HepG2 (cell line): ENCODE measurements around the gene NIP7. TPM values are rescaled to one million over a fixed set of nuclear protein-coding genes. Genes with fewer than 3 reads are reported as not detected.

Experiments used
- CREB1 ChIP-seq, 2 experiments: fragments of 450-650 bp in 1 of 2; IDR thresholded peaks; 2 replicates each; pipeline ENCODE4 v1.6.1; 2016 to 2017; ENCODE audit warnings: control low read depth in 1 of 2, mild to moderate bottlenecking in 1 of 2, missing compliant biosample characterization in 1 of 2, missing genetic modification characterization in 1 of 2
- ETS1 ChIP-seq: sonication (generic); formaldehyde crosslinking; IDR thresholded peaks from 2 replicates; pipeline ENCODE4 v1.4.0; 2020; ENCODE audit warnings: missing genetic modification reagents
- GRHL1 ChIP-seq: sonication (generic); formaldehyde crosslinking; conservative IDR thresholded peaks from 2 replicates; pipeline ENCODE4 v1.8.0; 2022; ENCODE audit warnings: missing genetic modification reagents
- GTF3A ChIP-seq: sonication (generic); formaldehyde crosslinking; conservative IDR thresholded peaks from 2 replicates; pipeline ENCODE4 v1.4.0; 2020; ENCODE audit warnings: mild to moderate bottlenecking, missing genetic modification reagents
- HMG20A ChIP-seq: IDR thresholded peaks from 2 replicates; pipeline ENCODE4 v1.6.1; 2016; ENCODE audit warnings: borderline replicate concordance
- IRF1 ChIP-seq: sonication (generic); formaldehyde crosslinking; IDR thresholded peaks from 2 replicates; pipeline ENCODE4 v1.4.0; 2020; ENCODE audit warnings: low read depth, mild to moderate bottlenecking, missing genetic modification reagents
- IRF2 ChIP-seq: IDR thresholded peaks from 2 replicates; pipeline ENCODE4 v1.6.1; 2018; ENCODE audit warnings: missing genetic modification reagents, missing compliant biosample characterization
- LCORL ChIP-seq, 2 experiments: fragments of 450-650 bp in 1 of 2; sonication (generic) in 1 of 2; formaldehyde crosslinking in 1 of 2; IDR thresholded peaks; 2 replicates each; pipeline versions ENCODE4 v1.5.0 to v1.6.1; 2017 to 2020; ENCODE audit warnings: antibody characterized with exemption in 1 of 2, missing genetic modification reagents in 1 of 2
- MAZ ChIP-seq, 2 experiments: sonication (generic) in 1 of 2; formaldehyde crosslinking in 1 of 2; IDR thresholded peaks; 2 replicates each; pipeline versions ENCODE4 v1.5.0 to v1.6.1; 2012 to 2020; ENCODE audit warnings: low read depth in 2 of 2, mild to moderate bottlenecking in 2 of 2, borderline replicate concordance in 1 of 2, improper control_type of control experiment in 1 of 2, low read length in 1 of 2, missing genetic modification reagents in 1 of 2, moderate library complexity in 1 of 2
- PHF8 ChIP-seq: sonication (generic); formaldehyde crosslinking; IDR thresholded peaks from 2 replicates; pipeline ENCODE4 v1.5.0; 2020; ENCODE audit warnings: missing genetic modification reagents
- SETDB1 ChIP-seq: sonication (generic); formaldehyde crosslinking; IDR thresholded peaks from 2 replicates; pipeline ENCODE4 v1.5.1; 2020; ENCODE audit warnings: missing genetic modification reagents, mild to moderate bottlenecking, borderline replicate concordance
- SMARCE1 ChIP-seq: fragments of 450-650 bp; IDR thresholded peaks from 2 replicates; pipeline ENCODE4 v1.6.1; 2017; ENCODE audit warnings: borderline replicate concordance
- TEAD2 ChIP-seq: sonication (generic); formaldehyde crosslinking; IDR thresholded peaks from 2 replicates; pipeline ENCODE4 v1.9.0; 2021; ENCODE audit warnings: missing genetic modification reagents
- ZFP36 ChIP-seq: fragments of 150-350 bp; IDR thresholded peaks from 2 replicates; pipeline ENCODE4 v1.6.1; 2018; ENCODE audit warnings: borderline replicate concordance, low read length, low read depth; ENCODE audit not compliant: partially characterized antibody
- ZFP62 ChIP-seq: sonication (generic); formaldehyde crosslinking; IDR thresholded peaks from 2 replicates; pipeline ENCODE4 v1.4.0; 2020; ENCODE audit warnings: missing genetic modification reagents
- ZKSCAN5 ChIP-seq: sonication (generic); formaldehyde crosslinking; IDR thresholded peaks from 2 replicates; pipeline ENCODE4 v1.5.1; 2020; ENCODE audit warnings: mild to moderate bottlenecking, missing genetic modification reagents
- ZNF34 ChIP-seq: sonication (generic); formaldehyde crosslinking; IDR thresholded peaks from 2 replicates; pipeline ENCODE4 v1.4.0; 2020; ENCODE audit warnings: mild to moderate bottlenecking, missing genetic modification reagents, borderline replicate concordance
- ZNF446 ChIP-seq: sonication (generic); formaldehyde crosslinking; IDR thresholded peaks from 2 replicates; pipeline ENCODE4 v1.5.0; 2020; ENCODE audit warnings: mild to moderate bottlenecking, missing genetic modification reagents
- ZNF451 ChIP-seq: sonication (generic); formaldehyde crosslinking; IDR thresholded peaks from 2 replicates; pipeline ENCODE4 v1.5.0; 2020; ENCODE audit warnings: mild to moderate bottlenecking, missing genetic modification reagents
- ZNF557 ChIP-seq: sonication (generic); formaldehyde crosslinking; IDR thresholded peaks from 2 replicates; pipeline ENCODE4 v1.4.0; 2020; ENCODE audit warnings: missing genetic modification reagents
- ZNF607 ChIP-seq: sonication (generic); formaldehyde crosslinking; IDR thresholded peaks from 2 replicates; pipeline ENCODE4 v1.5.1; 2020; ENCODE audit warnings: missing genetic modification reagents, mild to moderate bottlenecking, borderline replicate concordance
- ZNF7 ChIP-seq: IDR thresholded peaks from 2 replicates; pipeline ENCODE4 v1.6.1; 2016; ENCODE audit warnings: missing biosample characterization, missing genetic modification reagents
- ZNF83 ChIP-seq: sonication (generic); formaldehyde crosslinking; IDR thresholded peaks from 2 replicates; pipeline ENCODE4 v1.4.0; 2020; ENCODE audit warnings: missing genetic modification reagents, mild to moderate bottlenecking, borderline replicate concordance
- ZSCAN25 ChIP-seq: sonication (generic); formaldehyde crosslinking; IDR thresholded peaks from 2 replicates; pipeline ENCODE4 v1.8.0; 2022; ENCODE audit warnings: mild to moderate bottlenecking, missing genetic modification reagents
- polyA plus RNA-seq, 8 experiments: library from polyadenylated mRNA; depleted of rRNA in 3 of 8; stranded (reverse) in 7 of 8; unstranded in 1 of 8; fragments of >200 nt; fragmentation: Illumina TruSeq in 4 of 8; extraction: Trizol in 4 of 8; gene quantifications; 2 replicates each; pipeline versions ENCODE4 v1.2.1 to v1.2.3, GENCODE V29; 2011 to 2016; ENCODE audit warnings: low read depth in 4 of 8, missing spikeins in 1 of 8, mixed read lengths in 1 of 8; ENCODE audit not compliant: insufficient read depth in 1 of 8
- total RNA-seq, 5 experiments: library from RNA; depleted of rRNA; stranded (reverse); fragments of >200 nt; fragmentation: Illumina TruSeq; extraction: Trizol; gene quantifications; 2 replicates each; pipeline ENCODE4 v1.2.3, GENCODE V29; 2016; ENCODE audit warnings: low read depth in 1 of 5
- TF ChIP-seq, protein P1 (sequence below): IDR thresholded peaks from 2 replicates; pipeline ENCODE4 v1.6.1; 2016; ENCODE audit warnings: missing genetic modification reagents, missing compliant biosample characterization

Gene NIP7
- total and polyA plus RNA-seq, 2 of the 13 experiments (the other 11 are each of a cell fraction or from before 2014, with no cell fraction given), result 15.3 to 114 TPM

GRCh38 chr16:69339289-69340094 is at the start of gene NIP7, which contains the start of gene COG8 (continued):
- TF ChIP-seq ZNF451 (CRISPR knock-in tag) (no peak), ETS1 (CRISPR knock-in tag) (peak; percentile 91; the same call in 1 of the 2 replicates), IRF2 (peak; percentile 98), LCORL (IDR thresholded peaks at IDR 0.05) (no peak), LCORL (CRISPR knock-in tag; IDR thresholded peaks at IDR 0.05) (no peak; the same call in 1 of the 2 replicates), ZSCAN25 (peak; percentile 45), ZNF607 (CRISPR knock-in tag) (peak; percentile 90), HMG20A (CRISPR knock-in tag) (peak; percentile 1; the same call in 1 of the 2 replicates), CREB1 (IDR thresholded peaks at IDR 0.05) (peak; percentile 90), CREB1 (CRISPR knock-in tag; IDR thresholded peaks at IDR 0.05) (peak; percentile 94), GTF3A (CRISPR knock-in tag) (peak; percentile 90; the same call in 1 of the 2 replicates), ZFP62 (CRISPR knock-in tag) (no peak), ZNF446 (CRISPR knock-in tag) (peak; percentile 75), MAZ (IDR thresholded peaks at IDR 0.05; ENCODE audit: borderline replicate concordance, low read depth, low read length) (peak; percentile 42; the same call in 1 of the 2 replicates), MAZ (CRISPR knock-in tag; IDR thresholded peaks at IDR 0.05; ENCODE audit: low read depth) (peak; percentile 88), ZNF557 (CRISPR knock-in tag) (peak; percentile 93; the same call in 1 of the 2 replicates), ZNF83 (CRISPR knock-in tag) (no peak; the same call in 1 of the 2 replicates), TEAD2 (CRISPR knock-in tag) (0 out of 2 replicates have a peak, but pooled peaks have one; percentile 16), ZNF34 (no peak), SMARCE1 (no peak), GRHL1 (CRISPR knock-in tag) (no peak), PHF8 (CRISPR knock-in tag) (peak; percentile 95), SETDB1 (no peak), IRF1 (CRISPR knock-in tag) (0 out of 2 replicates have a peak, but pooled peaks have one; percentile 47), ZNF7 (CRISPR knock-in tag) (no peak), ZKSCAN5 (CRISPR knock-in tag) (no peak), ZFP36 (no peak)
- TF ChIP-seq, protein P1, sequence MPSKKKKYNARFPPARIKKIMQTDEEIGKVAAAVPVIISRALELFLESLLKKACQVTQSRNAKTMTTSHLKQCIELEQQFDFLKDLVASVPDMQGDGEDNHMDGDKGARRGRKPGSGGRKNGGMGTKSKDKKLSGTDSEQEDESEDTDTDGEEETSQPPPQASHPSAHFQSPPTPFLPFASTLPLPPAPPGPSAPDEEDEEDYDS (CRISPR knock-in tag), result peak; percentile 90
